Suprapubic skin (tissue), 3 donors: ENCODE data around the gene TEKT3.

Experiments used
- POLR2A ChIP-seq, 2 donors: fragments of 450-650 bp; IDR thresholded peaks; one replicate each; pipeline ENCODE4 v1.6.1; 2017; ENCODE audit warnings: antibody characterized with exemption in 2 of 2, mild to moderate bottlenecking in 2 of 2, moderate library complexity in 2 of 2
- TF ChIP-seq, protein P1 (sequence below), 2 donors: fragments of 200-600 bp in 1 of 2; fragments of 450-650 bp in 1 of 2; sonication (generic) in 1 of 2; IDR thresholded peaks; one replicate each; pipeline ENCODE4 v1.5.1; 2016 to 2019; ENCODE audit warnings: antibody characterized with exemption in 2 of 2, mild to moderate bottlenecking in 1 of 2, moderate library complexity in 1 of 2

DNA sequence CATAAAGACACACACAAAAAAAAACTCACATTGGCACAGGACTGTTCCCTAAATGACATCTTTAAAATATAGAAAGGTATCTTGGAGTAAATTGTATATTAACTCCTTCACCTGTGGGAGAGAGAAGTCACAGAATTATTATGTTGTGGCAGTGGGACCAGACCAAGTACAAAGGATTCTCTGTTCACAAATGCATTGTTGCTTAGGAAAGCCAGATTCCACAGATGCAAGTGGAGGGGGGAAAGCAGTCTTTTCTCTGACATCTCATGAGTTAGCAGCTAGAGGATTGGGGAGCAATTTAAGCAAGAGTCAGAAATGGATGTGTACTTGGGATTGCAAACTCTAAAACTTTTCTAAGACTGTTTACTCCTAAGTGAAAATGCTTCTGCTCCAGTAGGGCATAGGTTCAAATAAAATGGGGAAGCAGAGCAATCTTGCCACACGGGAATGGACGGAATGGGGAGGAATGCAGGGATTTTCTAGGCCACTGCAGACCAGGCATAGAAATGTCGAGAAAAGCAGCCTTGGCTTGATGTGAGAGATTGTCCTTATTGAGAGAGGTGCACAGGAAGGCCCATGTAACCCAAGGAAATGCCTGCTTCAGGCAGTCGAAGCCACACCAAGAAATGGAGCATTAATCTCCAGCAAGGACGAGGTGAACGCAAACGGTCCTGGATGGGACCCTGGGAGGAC is 72.2 kb downstream of the TEKT3 start:
- TF ChIP-seq, protein P1, sequence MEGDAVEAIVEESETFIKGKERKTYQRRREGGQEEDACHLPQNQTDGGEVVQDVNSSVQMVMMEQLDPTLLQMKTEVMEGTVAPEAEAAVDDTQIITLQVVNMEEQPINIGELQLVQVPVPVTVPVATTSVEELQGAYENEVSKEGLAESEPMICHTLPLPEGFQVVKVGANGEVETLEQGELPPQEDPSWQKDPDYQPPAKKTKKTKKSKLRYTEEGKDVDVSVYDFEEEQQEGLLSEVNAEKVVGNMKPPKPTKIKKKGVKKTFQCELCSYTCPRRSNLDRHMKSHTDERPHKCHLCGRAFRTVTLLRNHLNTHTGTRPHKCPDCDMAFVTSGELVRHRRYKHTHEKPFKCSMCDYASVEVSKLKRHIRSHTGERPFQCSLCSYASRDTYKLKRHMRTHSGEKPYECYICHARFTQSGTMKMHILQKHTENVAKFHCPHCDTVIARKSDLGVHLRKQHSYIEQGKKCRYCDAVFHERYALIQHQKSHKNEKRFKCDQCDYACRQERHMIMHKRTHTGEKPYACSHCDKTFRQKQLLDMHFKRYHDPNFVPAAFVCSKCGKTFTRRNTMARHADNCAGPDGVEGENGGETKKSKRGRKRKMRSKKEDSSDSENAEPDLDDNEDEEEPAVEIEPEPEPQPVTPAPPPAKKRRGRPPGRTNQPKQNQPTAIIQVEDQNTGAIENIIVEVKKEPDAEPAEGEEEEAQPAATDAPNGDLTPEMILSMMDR (IDR thresholded peaks at IDR 0.05), result no peak
- no peak for TF ChIP-seq POLR2A (IDR thresholded peaks at IDR 0.05)
